Uterus (tissue), 4 donors: ENCODE data around the gene THBS4. TPM values are rescaled to one million over a fixed set of nuclear protein-coding genes. Genes with fewer than 3 reads are reported as not detected.
"Not testable (repeated sequence)": the region's sequence is repeated elsewhere in the genome, so short reads cannot be mapped to it uniquely, and the experiment has no call there.

Experiments used
- DNase-seq, 2 donors: peaks; one replicate each; pipeline ENCODE4 v3.0.0-alpha.2; 2019 to 2020
- H3K27ac ChIP-seq, 2 donors: fragments of 200-600 bp; sonication (generic); 1 replicate in 1 of 2; 2 replicates in 1 of 2; pipeline ENCODE4 v1.5.1; 2016 to 2018
- H3K27me3 ChIP-seq, 2 donors: fragments of 200-600 bp; sonication (generic); one replicate each; pipeline ENCODE4 v1.5.1; 2018 to 2019; ENCODE audit warnings: control low read depth in 1 of 2
- H3K36me3 ChIP-seq, 2 donors: fragments of 200-600 bp; sonication (generic); one replicate each; pipeline ENCODE4 v1.5.1; 2019; ENCODE audit warnings: control low read depth in 1 of 2
- H3K4me1 ChIP-seq, 2 donors: fragments of 200-600 bp; sonication (generic); one replicate each; pipeline ENCODE4 v1.5.1; 2018 to 2019; ENCODE audit warnings: control low read depth in 1 of 2
- H3K4me3 ChIP-seq, 2 donors: fragments of 200-600 bp; sonication (generic); 1 replicate in 1 of 2; 2 replicates in 1 of 2; pipeline ENCODE4 v1.5.1; 2018 to 2019; ENCODE audit warnings: mild to moderate bottlenecking in 1 of 2
- H3K9me3 ChIP-seq, 2 donors: fragments of 200-600 bp; sonication (generic); one replicate each; pipeline ENCODE4 v1.5.1; 2019; ENCODE audit warnings: control low read depth in 1 of 2
- POLR2A ChIP-seq, 2 donors: fragments of 450-650 bp; IDR thresholded peaks; one replicate each; pipeline ENCODE4 v1.6.1; 2016; ENCODE audit warnings: antibody characterized with exemption in 2 of 2, mild to moderate bottlenecking in 1 of 2, moderate library complexity in 1 of 2
- intact Hi-C: fragments of 100-400 bp; cut with DNase I; formaldehyde crosslinking; loops from one replicate; pipeline ENCODE4 v1.15.1; 2023; ENCODE audit warnings: low total_unique reads
- total RNA-seq, 4 donors: library from RNA; depleted of rRNA in 3 of 4; stranded (reverse); fragments of >200 nt in 3 of 4; gene quantifications; one replicate each; pipeline versions ENCODE4 v1.1.0 to v1.2.4, GENCODE V29; 2014 to 2023
- TF ChIP-seq, protein P1 (sequence below), 4 experiments: fragments of 200-600 bp in 2 of 4; fragments of 450-650 bp in 2 of 4; sonication (generic) in 2 of 4; IDR thresholded peaks; one replicate each; pipeline ENCODE4 v1.5.1; 2016 to 2019; ENCODE audit warnings: antibody characterized with exemption in 4 of 4, mild to moderate bottlenecking in 2 of 4, moderate library complexity in 1 of 4
- donor health status: DM: yes; HTN: yes; CAD: no.

The THBS4 gene
- total RNA-seq, 4 donors from 2014 or later: 4.7 to 40.4 (median 6.0) TPM

DNA sequence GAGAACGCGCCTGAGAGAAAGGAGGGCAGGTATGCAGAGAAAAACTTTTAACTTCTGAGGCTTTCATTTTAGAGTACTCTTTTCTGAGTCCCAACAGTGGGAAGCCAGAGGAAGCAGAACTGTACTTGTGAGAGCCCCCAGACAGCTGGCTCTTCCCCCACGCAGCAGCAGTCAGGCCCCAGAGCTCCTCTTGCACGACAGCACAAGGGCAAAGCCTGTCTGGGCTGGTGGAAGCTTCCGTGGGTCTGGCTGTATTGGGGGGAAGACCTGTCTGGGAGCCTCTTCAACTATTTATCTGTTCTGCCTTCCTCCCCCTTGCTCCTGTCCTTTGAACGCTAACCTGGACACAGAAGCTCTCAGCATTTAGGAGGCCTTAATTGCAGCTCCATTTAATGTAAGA is 68.2 kb downstream of the THBS4 start:
- Histone ChIP-seq H3K36me3 (no peaks in the 10 kb centered on the region), H3K27me3 (no peaks in the 10 kb centered on the region), H3K27ac (peak overlapping the region in 1 of 2 donors; percentile 31), H3K9me3 (no peaks in the 10 kb centered on the region), H3K4me3 (no peak overlapping the region), H3K4me1 (no peaks in the 10 kb centered on the region)
- TF ChIP-seq, protein P1, sequence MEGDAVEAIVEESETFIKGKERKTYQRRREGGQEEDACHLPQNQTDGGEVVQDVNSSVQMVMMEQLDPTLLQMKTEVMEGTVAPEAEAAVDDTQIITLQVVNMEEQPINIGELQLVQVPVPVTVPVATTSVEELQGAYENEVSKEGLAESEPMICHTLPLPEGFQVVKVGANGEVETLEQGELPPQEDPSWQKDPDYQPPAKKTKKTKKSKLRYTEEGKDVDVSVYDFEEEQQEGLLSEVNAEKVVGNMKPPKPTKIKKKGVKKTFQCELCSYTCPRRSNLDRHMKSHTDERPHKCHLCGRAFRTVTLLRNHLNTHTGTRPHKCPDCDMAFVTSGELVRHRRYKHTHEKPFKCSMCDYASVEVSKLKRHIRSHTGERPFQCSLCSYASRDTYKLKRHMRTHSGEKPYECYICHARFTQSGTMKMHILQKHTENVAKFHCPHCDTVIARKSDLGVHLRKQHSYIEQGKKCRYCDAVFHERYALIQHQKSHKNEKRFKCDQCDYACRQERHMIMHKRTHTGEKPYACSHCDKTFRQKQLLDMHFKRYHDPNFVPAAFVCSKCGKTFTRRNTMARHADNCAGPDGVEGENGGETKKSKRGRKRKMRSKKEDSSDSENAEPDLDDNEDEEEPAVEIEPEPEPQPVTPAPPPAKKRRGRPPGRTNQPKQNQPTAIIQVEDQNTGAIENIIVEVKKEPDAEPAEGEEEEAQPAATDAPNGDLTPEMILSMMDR (IDR thresholded peaks at IDR 0.05): no peak
- no peak for TF ChIP-seq POLR2A (IDR thresholded peaks at IDR 0.05)
- no peak for DNase-seq
- intact Hi-C loops: no loop called here

DNA sequence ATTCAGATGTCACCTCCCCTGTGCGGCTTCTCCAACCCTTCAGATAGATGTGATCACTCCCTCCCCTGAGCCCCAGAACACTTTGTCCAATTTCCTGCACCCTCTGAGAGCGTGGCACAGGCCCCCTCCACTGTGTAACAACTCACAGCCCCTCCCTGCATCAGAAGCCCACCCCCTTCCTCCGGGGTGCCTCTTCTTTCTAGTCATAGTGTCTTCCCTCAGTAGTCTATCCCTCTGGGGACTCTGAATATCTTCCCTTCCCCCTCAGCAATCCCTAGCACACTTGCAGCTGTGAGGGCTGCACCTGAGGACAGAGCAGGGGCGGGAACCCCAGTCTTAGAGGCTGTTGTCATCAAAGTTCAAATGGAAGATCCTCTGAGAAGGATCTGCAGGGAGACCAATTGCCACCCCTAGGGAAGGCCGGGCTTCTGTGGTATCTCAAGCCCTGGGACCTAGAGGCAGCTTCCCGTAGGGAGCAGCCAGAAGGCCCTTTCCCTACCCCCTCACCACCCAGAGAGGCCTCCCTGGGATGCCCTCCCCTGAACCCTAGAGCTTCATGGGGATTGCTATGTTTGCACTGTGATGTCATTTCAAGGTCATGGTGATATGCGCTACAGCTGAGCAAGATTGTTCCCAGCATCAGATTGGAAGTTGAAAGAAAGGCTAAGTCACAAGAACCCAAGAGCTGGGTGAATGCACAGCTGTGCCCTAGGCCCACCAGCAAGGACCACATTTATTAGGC is 70.7 kb downstream of the THBS4 start:
- intact Hi-C loops: no loop called here
- no peaks in the 10 kb centered on the region for H3K36me3 ChIP-seq
- H3K9me3 ChIP-seq: no peaks in the 10 kb centered on the region
- no peak overlapping the region for H3K27ac ChIP-seq
- peaks cover 0 to 11% of the 10 kb centered on the region in 2 donors for H3K4me1 ChIP-seq
- TF ChIP-seq, protein P1 (IDR thresholded peaks at IDR 0.05): no peak
- TF ChIP-seq POLR2A (IDR thresholded peaks at IDR 0.05): no peak
- no peaks in the 10 kb centered on the region for H3K27me3 ChIP-seq
- DNase-seq: no peak
- no peak overlapping the region for H3K4me3 ChIP-seq

DNA sequence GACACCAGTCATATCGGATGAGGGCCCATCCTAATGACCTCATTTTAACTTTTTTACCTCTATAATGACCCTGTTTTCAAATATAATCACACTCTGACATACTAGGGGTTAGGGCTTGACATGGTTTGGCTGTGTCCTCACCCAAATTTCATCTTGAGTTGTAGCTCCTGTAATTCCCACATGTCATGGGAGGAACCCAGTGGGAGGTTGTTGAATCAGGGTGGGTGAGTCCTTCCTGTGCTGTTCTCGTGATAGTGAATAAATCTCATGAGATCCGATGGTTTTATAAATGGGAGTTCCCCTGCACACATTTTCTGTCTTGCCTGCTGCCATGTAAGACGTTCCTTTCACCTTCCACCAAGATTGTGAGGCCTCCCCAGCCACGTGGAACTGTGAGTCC is 71.8 kb downstream of the THBS4 start:
- no peak overlapping the region for H3K4me3 ChIP-seq
- H3K36me3 ChIP-seq: no peaks in the 10 kb centered on the region
- intact Hi-C loops: no loop called here
- peaks cover 0 to 11% of the 10 kb centered on the region in 2 donors for H3K4me1 ChIP-seq
- H3K9me3 ChIP-seq: no peaks in the 10 kb centered on the region
- TF ChIP-seq, protein P1 (IDR thresholded peaks at IDR 0.05): no peak
- TF ChIP-seq POLR2A (IDR thresholded peaks at IDR 0.05): no peak
- H3K27ac ChIP-seq: no peak overlapping the region
- no peaks in the 10 kb centered on the region for H3K27me3 ChIP-seq
- no peak for DNase-seq

DNA sequence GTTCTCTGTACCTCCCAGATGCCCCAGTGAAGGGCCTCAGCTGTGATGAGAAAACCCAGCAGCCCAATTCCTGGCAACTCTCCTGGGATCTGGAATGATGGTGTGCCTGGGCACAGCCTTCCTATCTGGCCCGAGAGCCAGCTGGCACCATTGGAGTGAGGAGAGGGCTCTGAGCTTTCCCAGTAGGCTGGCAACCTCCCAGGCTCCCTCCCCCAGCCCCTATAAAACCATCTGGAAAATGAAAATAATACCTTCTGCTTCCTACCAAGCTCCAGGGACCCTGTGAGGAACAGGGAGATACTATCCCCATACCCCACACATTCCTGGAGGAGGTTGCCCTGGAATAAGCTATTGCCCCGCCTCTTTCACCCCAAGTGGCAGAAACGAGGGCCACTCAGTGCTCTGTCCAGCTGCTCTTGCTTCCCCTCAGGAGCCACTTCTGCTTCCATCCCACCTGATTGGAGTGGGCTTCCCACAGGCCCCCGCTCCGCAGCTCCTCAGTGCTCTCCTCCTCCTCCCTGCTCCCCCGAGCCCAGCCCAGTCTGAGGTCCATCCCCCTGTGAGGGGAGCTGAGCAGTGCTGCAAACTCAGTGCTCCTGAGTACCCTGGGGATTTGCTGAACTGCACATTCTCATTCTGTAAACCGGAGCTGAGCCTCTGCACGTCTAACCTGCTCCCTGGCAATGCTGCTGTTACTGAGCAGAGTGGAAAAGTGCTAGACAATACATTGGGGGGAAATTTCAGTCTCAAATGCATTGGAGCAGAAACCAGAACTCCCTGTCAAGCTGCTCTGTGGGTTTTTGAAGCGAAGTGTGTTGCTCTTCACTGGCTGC is 74.7 kb downstream of the THBS4 start:
- Histone ChIP-seq H3K4me1 (peaks cover 0 to 11% of the 10 kb centered on the region in 2 donors), H3K27ac (peak overlapping the region in 1 of 2 donors; percentile 45), H3K36me3 (no peaks in the 10 kb centered on the region), H3K4me3 (no peak overlapping the region), H3K27me3 (no peaks in the 10 kb centered on the region), H3K9me3 (no peaks in the 10 kb centered on the region)
- intact Hi-C loops: no loop called here
- TF ChIP-seq, protein P1 (IDR thresholded peaks at IDR 0.05): no peak
- TF ChIP-seq POLR2A (IDR thresholded peaks at IDR 0.05): no peak
- peak; percentile 46 to 48 for DNase-seq

DNA sequence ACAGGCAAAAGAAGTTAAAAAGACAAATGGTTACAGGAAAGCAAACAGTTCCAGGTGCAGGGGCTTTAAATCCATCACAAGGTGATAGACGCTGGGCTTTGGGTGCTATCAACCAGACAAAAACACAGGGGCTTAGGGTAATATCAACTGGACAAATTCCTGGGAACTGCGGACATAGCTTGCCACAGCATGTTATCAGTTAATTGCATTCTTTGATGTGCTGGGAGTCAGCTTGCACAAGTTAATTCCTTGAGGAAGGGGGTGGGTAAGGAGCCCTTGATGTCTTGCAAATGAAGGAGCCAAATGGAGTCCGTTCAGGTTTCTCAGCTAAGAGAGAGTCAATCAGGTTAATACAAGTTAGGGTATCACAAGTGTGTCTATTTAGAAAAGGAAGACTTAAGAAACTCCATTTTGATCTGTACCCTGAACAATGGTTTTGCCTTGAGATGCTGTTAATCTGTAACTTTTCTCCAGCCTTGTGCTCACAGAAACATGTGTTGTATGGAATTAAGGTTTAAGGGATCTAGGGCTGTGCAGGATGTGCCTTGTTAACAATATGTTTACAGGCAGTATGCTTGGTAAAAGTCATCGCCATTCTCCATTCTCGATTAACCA is 76.3 kb downstream of the THBS4 start:
- H3K4me3 ChIP-seq, intact Hi-C loops, H3K9me3 ChIP-seq, H3K36me3 ChIP-seq, DNase-seq, H3K27me3 ChIP-seq, H3K27ac ChIP-seq: not testable (repeated sequence)
- H3K4me1 ChIP-seq: peaks cover 0 to 11% of the 10 kb centered on the region in 2 donors
